Trophoblast cell (in vitro differentiated cells and primary cell): ENCODE results near the gene CLCN2.

Experiments used
- DNase-seq, 2 donors: peaks; one replicate each; pipeline ENCODE4 v3.0.0-alpha.2; 2016
- H2AFZ ChIP-seq: 2 replicates; pipeline ENCODE4 v1.6.1; 2013; ENCODE audit warnings: low read length, moderate library complexity, mild to moderate bottlenecking; ENCODE audit not compliant: insufficient read depth, poor library complexity
- H2AK5ac ChIP-seq: 2 replicates; pipeline ENCODE4 v1.6.1; 2013; ENCODE audit warnings: mild to moderate bottlenecking, low read length
- H2BK120ac ChIP-seq: 2 replicates; pipeline ENCODE4 v1.6.1; 2013; ENCODE audit warnings: low read length, mild to moderate bottlenecking, moderate library complexity; ENCODE audit not compliant: insufficient read depth, poor library complexity
- H2BK12ac ChIP-seq: 2 replicates; pipeline ENCODE4 v1.6.1; 2013; ENCODE audit warnings: mild to moderate bottlenecking, low read length, moderate library complexity
- H2BK5ac ChIP-seq: 2 replicates; pipeline ENCODE4 v1.6.1; 2013; ENCODE audit warnings: low read length, low read depth, moderate library complexity, mild to moderate bottlenecking; ENCODE audit not compliant: poor library complexity
- H3K14ac ChIP-seq: 2 replicates; pipeline ENCODE4 v1.6.1; 2013; ENCODE audit warnings: mild to moderate bottlenecking, low read length
- H3K18ac ChIP-seq: 2 replicates; pipeline ENCODE4 v1.6.1; 2013; ENCODE audit warnings: mild to moderate bottlenecking, low read length
- H3K23ac ChIP-seq: 2 replicates; pipeline ENCODE4 v1.6.1; 2013; ENCODE audit warnings: low read length
- H3K27ac ChIP-seq: 2 replicates; pipeline ENCODE4 v1.5.1; 2013; ENCODE audit warnings: low read depth, mild to moderate bottlenecking, inconsistent platforms, low read length, moderate library complexity
- H3K27me3 ChIP-seq: 2 replicates; pipeline ENCODE4 v1.6.1; 2013; ENCODE audit warnings: inconsistent platforms, mild to moderate bottlenecking, low read length, moderate library complexity; ENCODE audit not compliant: insufficient read depth
- H3K36me3 ChIP-seq, 2 experiments: 1 replicate in 1 of 2; 2 replicates in 1 of 2; pipeline ENCODE4 v1.6.1; 2013; ENCODE audit warnings: low read length in 2 of 2, mild to moderate bottlenecking in 2 of 2, moderate library complexity in 1 of 2; ENCODE audit not compliant: insufficient read depth in 2 of 2, control insufficient read depth in 1 of 2
- H3K4ac ChIP-seq: 2 replicates; pipeline ENCODE4 v1.6.1; 2013; ENCODE audit warnings: low read depth, mild to moderate bottlenecking, low read length, moderate library complexity
- H3K4me1 ChIP-seq, 2 experiments: 1 replicate in 1 of 2; 2 replicates in 1 of 2; pipeline ENCODE4 v1.6.1; 2013; ENCODE audit warnings: low read length in 2 of 2, mild to moderate bottlenecking in 2 of 2, moderate library complexity in 1 of 2; ENCODE audit not compliant: insufficient read depth in 2 of 2, control insufficient read depth in 1 of 2
- H3K4me2 ChIP-seq: 2 replicates; pipeline ENCODE4 v1.6.1; 2013; ENCODE audit warnings: inconsistent platforms, mild to moderate bottlenecking, low read length, moderate library complexity
- H3K4me3 ChIP-seq: 2 replicates; pipeline ENCODE4 v1.5.1; 2013; ENCODE audit warnings: mild to moderate bottlenecking, low read depth, low read length, inconsistent platforms
- H3K79me1 ChIP-seq: one replicate; pipeline ENCODE4 v1.6.1; 2013; ENCODE audit warnings: low read length
- H3K79me2 ChIP-seq: 2 replicates; pipeline ENCODE4 v1.6.1; 2013; ENCODE audit warnings: low read length, mild to moderate bottlenecking; ENCODE audit not compliant: control insufficient read depth, insufficient read depth, poor library complexity
- H3K9ac ChIP-seq: 2 replicates; pipeline ENCODE4 v1.6.1; 2013; ENCODE audit warnings: mild to moderate bottlenecking, low read length
- H3K9me3 ChIP-seq: 2 replicates; pipeline ENCODE4 v1.6.1; 2013; ENCODE audit warnings: low read depth, mild to moderate bottlenecking, control low read depth, inconsistent platforms, low read length; ENCODE audit not compliant: insufficient read depth
- H4K12ac ChIP-seq: 2 replicates; pipeline ENCODE4 v1.6.1; 2013; ENCODE audit warnings: low read depth, mild to moderate bottlenecking, low read length, moderate library complexity
- H4K8ac ChIP-seq: 2 replicates; pipeline ENCODE4 v1.6.1; 2013; ENCODE audit warnings: low read depth, mild to moderate bottlenecking, low read length, moderate library complexity
- H4K91ac ChIP-seq: one replicate; pipeline ENCODE4 v1.6.1; 2013; ENCODE audit warnings: low read depth, mild to moderate bottlenecking, low read length, moderate library complexity
- WGBS: extraction: QIAGEN DNeasy Blood & Tissue Kit; methylation state at CpG from one replicate; pipeline ENCODE4 v1.1.7; 2013; ENCODE audit warnings: missing lambda C conversion rate; ENCODE audit not compliant: insufficient read length, insufficient coverage; ENCODE audit errors: extremely low coverage; 5-methylcytosine and 5-hydroxymethylcytosine counted together

Gene CLCN2

DNA sequence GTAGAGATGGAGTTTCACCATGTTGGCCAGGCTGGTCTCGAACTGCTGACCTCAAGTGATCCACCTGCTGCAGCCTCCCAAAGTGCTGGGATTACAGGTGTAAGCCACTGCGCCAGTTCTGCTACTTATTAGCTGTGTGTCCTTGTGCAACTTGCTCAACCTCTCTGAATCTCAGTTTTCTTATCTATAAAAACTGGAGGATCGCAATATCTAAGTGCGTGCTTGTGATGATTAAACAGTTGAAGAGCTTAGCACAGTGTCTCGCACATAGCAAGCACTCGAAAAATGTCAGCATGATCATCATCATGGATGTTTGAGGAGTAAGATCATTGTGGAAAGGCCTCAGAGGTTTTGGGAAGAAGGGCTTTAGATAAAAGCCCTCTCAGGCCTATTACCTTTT is 10.8 kb downstream of the CLCN2 start:
- Histone ChIP-seq H3K23ac (no peak overlapping the region), H3K9me3 (peaks cover 2% of the 10 kb centered on the region), H3K27me3 (no peaks in the 10 kb centered on the region), H3K4me3 (no peak overlapping the region), H3K4me2 (no peak overlapping the region), H3K14ac (no peak overlapping the region), H3K79me2 (no peaks in the 10 kb centered on the region), H2BK12ac (no peak overlapping the region), H2AFZ (no peak overlapping the region), H3K4me1 (peaks cover 2 to 3% of the 10 kb centered on the region in 2 experiments), H3K4ac (no peak overlapping the region), H3K27ac (no peak overlapping the region), H2BK5ac (no peak overlapping the region), H3K18ac (no peak overlapping the region), H4K91ac (no peak overlapping the region), H3K79me1 (no peaks in the 10 kb centered on the region), H2BK120ac (no peak overlapping the region), H3K36me3 (peaks cover 12 to 18% of the 10 kb centered on the region in 2 experiments), H4K8ac (no peak overlapping the region), H4K12ac (no peak overlapping the region), H3K9ac (no peak overlapping the region), H2AK5ac (no peak overlapping the region)
- DNase-seq = peak; percentile 76 to 93
- WGBS = no CpG with 5 or more reads among the region's 6 CpGs

- Histone ChIP-seq H3K4ac (no peak overlapping the region), H3K79me2 (no peaks in the 10 kb centered on the region), H3K4me3 (no peak overlapping the region), H3K36me3 (peaks cover 11 to 17% of the 10 kb centered on the region in 2 experiments), H4K91ac (no peak overlapping the region), H2BK5ac (no peak overlapping the region), H3K79me1 (no peaks in the 10 kb centered on the region), H2BK120ac (no peak overlapping the region), H3K9ac (no peak overlapping the region), H3K23ac (no peak overlapping the region), H2AFZ (no peak overlapping the region), H2AK5ac (no peak overlapping the region), H3K4me1 (no peaks in the 10 kb centered on the region), H3K9me3 (peaks cover 2% of the 10 kb centered on the region), H3K27ac (no peak overlapping the region), H3K4me2 (no peak overlapping the region), H3K18ac (no peak overlapping the region), H4K8ac (no peak overlapping the region), H3K14ac (no peak overlapping the region), H3K27me3 (no peaks in the 10 kb centered on the region), H2BK12ac (no peak overlapping the region), H4K12ac (no peak overlapping the region)
- no peak for DNase-seq
- WGBS = no CpG with 5 or more reads among the region's 10 CpGs
Measured at GRCh38 chr3:184349563-184350470, 11.6 kb downstream of the CLCN2 start.

- Histone ChIP-seq H3K9ac (no peak overlapping the region), H3K36me3 (peaks cover 22 to 32% of the 10 kb centered on the region in 2 experiments), H3K18ac (no peak overlapping the region), H3K14ac (no peak overlapping the region), H2AK5ac (no peak overlapping the region), H3K4me3 (no peak overlapping the region), H2BK12ac (no peak overlapping the region), H3K27me3 (no peaks in the 10 kb centered on the region), H4K12ac (no peak overlapping the region), H3K23ac (no peak overlapping the region), H3K79me2 (no peaks in the 10 kb centered on the region), H3K27ac (no peak overlapping the region), H3K4me2 (no peak overlapping the region), H3K4ac (no peak overlapping the region), H3K4me1 (no peaks in the 10 kb centered on the region), H2BK5ac (no peak overlapping the region), H4K8ac (no peak overlapping the region), H3K9me3 (no peaks in the 10 kb centered on the region), H2AFZ (no peak overlapping the region), H3K79me1 (no peaks in the 10 kb centered on the region), H2BK120ac (no peak overlapping the region), H4K91ac (no peak overlapping the region)
- no peak for DNase-seq
- whole genome bisulfite sequencing = no CpG with 5 or more reads among the region's 4 CpGs
Measured at GRCh38 chr3:184348057-184348382, 13.4 kb downstream of the CLCN2 start.

DNA sequence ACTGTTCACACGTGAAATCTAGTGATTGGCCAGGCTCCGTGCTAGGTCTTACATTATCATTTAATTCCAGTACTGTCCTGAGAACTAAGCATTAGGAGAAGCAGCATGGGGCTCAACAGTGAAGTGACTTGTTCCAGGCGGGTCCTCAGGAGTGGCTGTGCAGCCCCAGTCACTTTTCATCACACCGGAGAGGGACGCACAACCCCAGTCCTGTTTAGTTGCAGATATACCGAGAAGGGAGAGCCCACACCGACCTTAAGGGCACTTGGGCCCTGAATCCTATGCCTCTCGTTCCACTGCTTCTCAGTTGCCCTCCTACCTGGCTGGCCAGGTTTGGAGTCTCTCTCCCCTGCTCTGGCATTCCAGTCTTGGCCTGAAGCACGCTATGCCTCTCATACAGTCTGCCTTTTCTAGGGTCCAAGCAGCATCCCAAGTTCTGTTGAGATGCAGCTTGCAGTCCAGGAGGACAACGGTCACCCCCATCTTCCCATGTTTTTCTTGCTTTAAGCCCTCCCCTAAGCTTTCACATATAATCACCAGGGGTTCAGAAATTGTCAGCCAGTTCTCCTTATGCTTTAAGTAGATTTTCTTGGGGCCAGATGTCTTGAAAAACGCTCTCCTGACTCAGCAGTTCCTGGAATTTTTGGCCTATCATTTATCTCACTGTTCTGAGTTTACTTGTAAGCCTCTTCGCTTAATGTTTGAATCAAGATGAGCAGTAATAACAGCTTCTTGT is 13.9 kb downstream of the CLCN2 start:
- no peak overlapping the region for H3K4ac ChIP-seq
- H3K27me3 ChIP-seq = no peaks in the 10 kb centered on the region
- no peak overlapping the region for H3K14ac ChIP-seq
- no peak overlapping the region for H2AFZ ChIP-seq
- no peaks in the 10 kb centered on the region for H3K79me2 ChIP-seq
- H3K9ac ChIP-seq = no peak overlapping the region
- H2BK120ac ChIP-seq = no peak overlapping the region
- H4K8ac ChIP-seq = no peak overlapping the region
- no peak overlapping the region for H3K27ac ChIP-seq
- H4K12ac ChIP-seq = no peak overlapping the region
- H3K23ac ChIP-seq = no peak overlapping the region
- H3K36me3 ChIP-seq = peaks cover 25 to 34% of the 10 kb centered on the region in 2 experiments
- H3K9me3 ChIP-seq = no peaks in the 10 kb centered on the region
- no peak overlapping the region for H2BK5ac ChIP-seq
- no peak overlapping the region for H2BK12ac ChIP-seq
- no peak overlapping the region for H3K18ac ChIP-seq
- no peak overlapping the region for H3K4me2 ChIP-seq
- H2AK5ac ChIP-seq = no peak overlapping the region
- DNase-seq = no peak
- no peaks in the 10 kb centered on the region for H3K79me1 ChIP-seq
- H3K4me1 ChIP-seq = no peaks in the 10 kb centered on the region
- WGBS = no CpG with 5 or more reads among the region's 12 CpGs
- H4K91ac ChIP-seq = no peak overlapping the region
- H3K4me3 ChIP-seq = no peak overlapping the region
